GM12873 (cell line): ENCODE measurements around the gene AP5S1.

ENCODE experiments used
- CTCF ChIP-seq: IDR thresholded peaks from 2 replicates; pipeline ENCODE4 v1.5.1; 2012; ENCODE audit warnings: low read depth, mild to moderate bottlenecking, moderate library complexity, low read length, control low read depth; ENCODE audit not compliant: insufficient read depth; ENCODE audit errors: missing control alignments

The AP5S1 gene

GRCh38 chr20:3858689-3859088 lies 38.3 kb downstream of the AP5S1 start:
- no peak for TF ChIP-seq CTCF

- TF ChIP-seq CTCF, result no peak
These were observed 40.8 kb downstream of the AP5S1 start for GRCh38 chr20:3861191-3861590.

GRCh38 chr20:3862333-3862732 lies 42.0 kb downstream of the AP5S1 start:
- TF ChIP-seq CTCF, result no peak

- TF ChIP-seq CTCF, result no peak
These were observed 43.0 kb downstream of the AP5S1 start for GRCh38 chr20:3863317-3863716.

GRCh38 chr20:3864518-3864917 lies 44.2 kb downstream of the AP5S1 start:
- TF ChIP-seq CTCF, result no peak

GRCh38 chr20:3865152-3865886 lies 45.0 kb downstream of the AP5S1 start:
- no peak for TF ChIP-seq CTCF

- TF ChIP-seq CTCF, result no peak
These were observed 45.6 kb downstream of the AP5S1 start for GRCh38 chr20:3865887-3866407.
